Stimulated activated CD4-positive, alpha-beta T cell treated with anti-CD3 and anti-CD28 coated beads, Interleukin-12 subunit alpha, Interleukin-12 subunit beta, amount 100 ng/mL, for 48 hours (primary cell): ENCODE results near the gene EHD2.

Source experiments
- DNase-seq, 3 donors: peaks; one replicate each; pipeline ENCODE4 v3.0.0-alpha.2; 2020; ENCODE audit warnings: low read depth in 2 of 3, low spot score in 1 of 3

EHD2 gene

DNA sequence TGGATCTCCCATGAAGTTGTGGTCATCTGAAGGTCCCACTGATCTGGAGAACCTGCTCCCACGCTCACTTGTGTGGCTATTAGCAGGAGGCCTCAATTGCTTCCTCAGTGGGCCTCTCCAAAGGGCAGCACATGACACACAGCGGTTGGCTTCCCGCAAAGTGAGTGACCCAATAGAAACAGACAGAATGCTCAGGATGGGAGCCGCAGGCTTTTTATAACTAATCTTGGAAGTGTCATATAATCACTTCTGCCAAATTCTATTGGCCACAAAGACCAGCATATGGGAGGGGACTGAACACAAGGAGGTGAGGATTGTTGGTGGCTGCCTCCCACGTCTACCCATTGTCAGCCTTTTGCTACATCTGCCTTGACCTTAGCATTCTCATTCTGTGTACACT is 22.1 kb upstream of the EHD2 start:
- DNase-seq = no peak

DNA sequence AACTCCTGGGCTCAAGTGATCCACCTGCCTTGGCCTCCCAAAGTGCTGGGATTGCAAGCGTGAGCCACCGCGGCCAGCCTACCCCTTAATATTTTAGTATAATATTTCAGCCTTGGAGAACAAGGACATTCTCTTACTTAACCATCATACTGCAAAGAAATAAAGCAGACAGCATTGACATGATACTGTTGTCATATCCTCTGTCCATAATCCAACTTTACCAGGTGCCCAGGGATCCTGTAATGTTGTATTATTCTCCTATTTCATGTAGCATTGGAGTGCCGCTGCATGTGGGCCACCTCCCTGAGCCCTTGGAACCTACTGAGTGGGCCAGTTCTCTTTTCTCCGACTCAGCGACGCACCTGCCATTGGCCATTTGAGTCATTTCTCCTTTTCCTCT is 21.4 kb upstream of the EHD2 start:
- no peak for DNase-seq

- no peak for DNase-seq
These were observed 19.7 kb upstream of the EHD2 start for GRCh38 chr19:47693489-47693888.

DNA sequence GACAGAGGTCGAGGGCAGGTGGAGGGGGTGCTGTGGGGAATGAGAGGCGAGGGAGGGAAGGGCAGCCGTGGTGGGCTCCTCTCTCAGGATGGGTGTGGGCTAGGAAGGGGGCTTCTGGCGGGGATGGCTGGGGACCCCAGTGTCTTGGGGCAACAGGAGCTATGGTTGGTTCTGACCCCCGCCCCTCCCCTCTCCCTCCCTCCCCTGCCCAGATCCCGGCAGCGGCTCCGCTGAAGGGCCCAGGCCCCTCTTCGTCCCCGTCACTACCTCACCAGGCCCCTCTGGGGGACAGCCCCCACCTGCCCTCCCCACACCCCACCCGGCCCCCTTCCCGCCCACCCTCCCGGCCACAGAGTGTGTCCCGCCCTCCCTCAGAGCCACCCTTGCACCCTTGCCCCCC is 19.3 kb upstream of the EHD2 start:
- no peak for DNase-seq

DNA sequence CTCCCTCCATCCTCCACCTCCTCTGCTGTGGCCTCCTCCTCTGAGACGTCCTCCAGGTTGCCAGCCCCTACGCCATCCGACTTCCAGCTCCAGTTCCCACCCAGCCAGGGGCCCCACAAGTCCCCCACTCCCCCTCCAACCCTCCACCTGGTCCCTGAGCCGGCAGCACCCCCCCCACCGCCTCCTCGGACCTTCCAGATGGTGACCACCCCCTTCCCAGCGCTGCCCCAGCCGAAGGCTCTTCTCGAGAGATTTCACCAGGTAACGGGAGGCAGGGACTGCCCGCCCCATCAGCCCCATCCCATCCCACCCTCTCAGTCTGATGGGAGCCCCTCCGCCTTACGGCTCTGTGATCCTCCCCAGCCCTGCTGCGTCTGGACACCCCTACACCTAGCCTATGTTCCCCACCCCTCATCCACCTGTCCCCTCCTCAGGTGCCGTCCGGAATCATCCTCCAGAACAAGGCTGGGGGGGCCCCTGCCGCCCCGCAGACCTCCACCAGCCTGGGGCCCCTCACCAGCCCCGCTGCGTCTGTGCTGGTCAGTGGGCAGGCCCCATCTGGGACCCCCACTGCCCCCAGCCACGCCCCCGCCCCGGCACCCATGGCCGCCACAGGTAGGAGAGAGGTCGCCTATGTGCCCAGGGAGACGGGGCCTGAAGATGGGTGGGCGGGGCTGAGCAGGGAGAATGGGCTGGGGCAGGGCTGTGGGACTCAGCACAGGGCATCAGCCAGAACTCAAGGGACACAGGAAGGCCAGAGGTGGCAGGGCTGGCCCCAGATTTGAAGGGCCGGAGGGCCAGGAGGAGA is 18.6 kb upstream of the EHD2 start:
- no peak for DNase-seq

GRCh38 chr19:47695533-47696262 is 17.5 kb upstream of the EHD2 start:
- no peak for DNase-seq

- DNase-seq = no peak
These were observed 16.6 kb upstream of the EHD2 start for GRCh38 chr19:47696635-47697034.

DNA sequence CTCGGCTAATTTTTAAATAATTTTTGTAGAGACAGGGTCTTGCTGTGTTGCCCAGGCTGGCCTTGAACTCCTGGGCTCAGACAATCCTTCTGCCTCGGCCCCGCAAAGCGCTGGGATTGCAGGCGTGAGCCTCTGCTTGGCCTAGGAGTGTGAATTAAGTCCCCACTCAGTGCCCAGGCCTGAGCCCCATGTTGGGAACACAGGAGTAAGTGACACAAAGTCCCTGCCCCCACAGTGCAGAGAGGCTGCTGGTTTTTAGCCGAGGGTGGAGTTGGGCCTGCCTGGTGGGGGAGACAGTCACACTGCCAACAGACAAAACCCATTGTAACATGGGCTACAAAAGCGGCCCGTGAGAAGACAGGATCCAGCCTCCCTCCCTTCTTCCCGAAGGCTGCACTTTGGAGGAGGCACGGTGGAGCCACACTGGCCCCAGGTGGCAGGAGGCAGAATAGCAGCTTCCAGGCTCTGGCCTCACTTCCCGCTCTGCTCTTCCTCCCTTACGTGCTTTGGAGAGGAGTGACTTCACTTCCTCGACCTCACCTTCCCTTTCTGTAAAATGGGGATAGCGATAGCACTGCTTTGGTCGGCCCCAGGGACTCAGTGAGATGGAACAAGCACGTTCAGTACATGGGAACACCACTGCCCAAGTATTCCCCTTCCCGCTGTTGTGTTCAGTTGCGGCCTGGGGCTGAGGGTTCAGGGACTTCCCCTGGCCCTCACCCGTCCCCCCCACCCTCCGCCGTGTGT is 15.2 kb upstream of the EHD2 start:
- DNase-seq = peak; percentile 42 to 53 (median 43)

- no peak for DNase-seq
These were observed 14.4 kb upstream of the EHD2 start for GRCh38 chr19:47698631-47699359.

DNA sequence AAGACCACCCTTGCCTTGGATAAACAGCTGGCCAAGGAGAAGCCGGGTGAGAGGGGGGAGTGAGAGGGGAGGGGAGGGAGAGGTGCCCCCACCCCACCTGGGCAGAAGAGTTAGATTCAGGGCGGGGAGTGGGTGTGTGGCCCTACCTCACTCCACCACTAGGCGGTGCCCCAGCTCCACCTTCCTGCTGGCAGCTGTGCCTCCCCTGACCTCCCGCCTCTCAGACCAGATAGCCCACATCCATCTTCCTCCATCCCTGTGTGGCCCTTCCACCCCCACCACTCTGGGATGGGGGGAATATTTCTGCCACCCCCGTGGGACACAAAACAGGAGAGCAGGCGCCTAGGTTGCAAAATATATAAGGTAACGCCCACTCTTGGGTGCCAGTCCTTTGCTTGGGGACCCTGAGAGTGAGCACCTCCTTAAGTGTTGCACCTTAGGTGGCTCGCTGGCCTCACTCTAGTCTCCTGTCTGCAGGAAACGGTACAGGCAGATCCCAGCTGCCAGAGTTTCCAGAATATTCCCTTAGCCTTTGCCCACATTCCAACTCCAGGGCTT is 13.8 kb upstream of the EHD2 start:
- peak in 2 of 3 donors; percentile 44 to 52 for DNase-seq

GRCh38 chr19:47700934-47701716 is 12.1 kb upstream of the EHD2 start:
- DNase-seq = no peak

DNA sequence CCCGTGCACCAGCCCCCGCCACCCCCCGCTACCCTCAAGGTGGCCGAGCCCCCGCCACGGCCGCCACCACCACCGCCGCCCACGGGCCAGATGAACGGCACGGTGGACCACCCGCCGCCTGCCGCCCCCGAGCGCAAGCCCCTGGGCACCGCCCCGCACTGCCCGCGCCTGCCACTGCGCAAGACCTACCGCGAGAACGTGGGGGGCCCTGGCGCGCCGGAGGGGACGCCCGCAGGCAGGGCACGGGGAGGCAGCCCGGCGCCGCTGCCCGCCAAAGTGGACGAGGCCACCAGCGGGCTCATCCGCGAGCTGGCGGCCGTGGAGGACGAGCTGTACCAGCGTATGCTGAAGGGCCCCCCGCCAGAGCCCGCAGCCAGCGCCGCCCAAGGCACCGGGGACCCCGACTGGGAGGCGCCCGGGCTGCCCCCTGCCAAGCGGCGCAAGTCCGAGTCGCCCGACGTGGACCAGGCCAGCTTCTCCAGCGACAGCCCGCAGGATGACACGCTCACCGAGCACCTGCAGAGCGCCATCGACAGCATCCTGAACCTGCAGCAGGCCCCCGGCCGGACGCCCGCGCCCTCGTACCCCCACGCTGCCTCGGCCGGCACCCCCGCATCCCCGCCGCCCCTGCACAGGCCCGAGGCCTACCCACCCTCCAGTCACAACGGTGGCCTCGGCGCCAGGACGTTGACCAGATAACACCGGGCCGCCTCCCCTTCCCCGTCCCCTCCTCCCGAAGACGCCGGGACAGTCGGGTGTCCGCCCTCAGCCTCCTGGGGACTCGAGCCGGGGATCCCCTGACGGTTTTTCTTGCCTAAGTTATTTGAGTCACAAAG is 11.3 kb upstream of the EHD2 start:
- DNase-seq = no peak

GRCh38 chr19:47702671-47703070 is 10.6 kb upstream of the EHD2 start:
- DNase-seq = no peak

- DNase-seq = no peak
These were observed 9.9 kb upstream of the EHD2 start for GRCh38 chr19:47703301-47703700.

GRCh38 chr19:47704024-47704423 is 9.2 kb upstream of the EHD2 start:
- no peak for DNase-seq

DNA sequence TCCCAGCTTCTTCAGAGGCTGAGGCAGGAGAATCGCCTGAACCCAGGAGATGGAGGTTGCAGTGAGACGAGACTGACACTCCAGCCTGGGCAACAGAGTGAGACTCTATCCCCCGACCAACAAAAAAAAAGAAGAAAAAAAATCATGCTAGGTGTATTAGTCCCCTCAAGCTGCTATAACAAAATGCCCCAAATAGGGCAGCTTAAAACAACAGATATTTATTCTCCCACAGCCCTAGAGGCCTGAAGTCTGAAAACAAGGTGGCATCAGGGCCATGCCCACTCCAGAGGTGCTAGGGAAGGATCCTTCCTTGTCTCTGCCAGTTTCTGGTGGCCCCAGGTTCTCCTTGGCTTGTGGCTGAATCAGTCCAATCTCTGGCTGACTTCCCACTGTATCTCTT is 8.6 kb upstream of the EHD2 start:
- no peak for DNase-seq

DNA sequence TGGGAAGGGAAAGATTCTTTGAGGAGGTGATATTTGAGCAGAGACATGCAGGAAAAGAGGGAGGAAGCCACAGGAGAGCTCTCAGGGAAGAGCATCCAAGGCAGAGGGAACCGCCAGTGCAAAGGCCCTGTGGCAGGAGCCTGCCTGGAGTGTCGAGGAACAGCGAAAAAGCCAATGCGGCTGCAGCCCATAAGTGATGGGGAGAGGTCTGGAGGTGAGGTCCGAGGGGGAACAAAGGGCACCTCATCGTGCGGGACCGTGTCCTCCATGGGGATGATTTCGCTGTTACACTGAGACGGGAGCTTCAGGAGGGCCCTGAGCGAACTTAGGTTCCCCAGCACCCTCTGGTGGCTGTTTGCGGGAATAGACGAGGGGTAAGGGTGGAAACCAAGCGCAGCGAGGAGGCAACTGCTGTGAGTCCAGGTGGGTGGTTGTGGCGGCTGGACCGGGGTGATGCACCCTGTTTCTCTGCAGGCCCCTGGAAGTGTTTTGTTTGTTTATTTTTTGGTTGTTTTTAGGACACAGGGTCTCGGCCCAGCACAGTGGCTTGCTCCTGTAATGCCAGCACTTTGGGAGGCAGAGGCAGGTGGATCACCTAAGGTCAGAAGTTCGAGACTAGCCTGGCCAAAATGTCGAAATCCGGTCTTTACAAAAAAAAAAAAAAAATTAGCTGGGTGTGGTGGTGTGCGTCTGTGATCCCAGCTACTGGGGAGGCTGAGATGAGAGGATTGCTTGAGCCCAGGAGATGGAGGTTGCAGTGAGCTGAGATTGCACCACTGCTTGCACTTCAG is 5.9 kb upstream of the EHD2 start:
- DNase-seq = peak; percentile 73 to 79 (median 74)

- DNase-seq = no peak
These were observed 1.5 kb upstream of the EHD2 start for GRCh38 chr19:47711652-47712242.
